Neutrophil (primary cell): Measurements from ENCODE around the gene TRHDE.

Experiments used
- H3K27ac ChIP-seq: fragments of 200-600 bp; sonication (generic); 2 replicates; pipeline ENCODE4 v1.5.1; 2016; ENCODE audit warnings: mild to moderate bottlenecking, moderate library complexity
- H3K27me3 ChIP-seq: fragments of 200-600 bp; sonication (generic); 2 replicates; pipeline ENCODE4 v1.6.0; 2016; ENCODE audit warnings: mild to moderate bottlenecking
- H3K36me3 ChIP-seq: fragments of 200-600 bp; sonication (generic); 2 replicates; pipeline ENCODE4 v1.5.1; 2017
- H3K4me1 ChIP-seq, 2 experiments: fragments of 200-600 bp in 1 of 2; sonication (generic) in 1 of 2; 1 replicate in 1 of 2; 2 replicates in 1 of 2; pipeline versions ENCODE4 v1.5.1 to v1.6.1; 2013 to 2016; ENCODE audit warnings: low read depth in 1 of 2, low read length in 1 of 2, mild to moderate bottlenecking in 1 of 2, moderate library complexity in 1 of 2; ENCODE audit not compliant: control insufficient read depth in 1 of 2, insufficient read depth in 1 of 2
- H3K4me3 ChIP-seq, 2 experiments: fragments of 200-600 bp in 1 of 2; sonication (generic) in 1 of 2; 1 replicate in 1 of 2; 2 replicates in 1 of 2; pipeline ENCODE4 v1.5.1; 2013 to 2016; ENCODE audit warnings: low read depth in 1 of 2, low read length in 1 of 2, mild to moderate bottlenecking in 1 of 2, moderate library complexity in 1 of 2
- H3K9me3 ChIP-seq: fragments of 200-600 bp; sonication (generic); 2 replicates; pipeline ENCODE4 v1.5.1; 2016
- TF ChIP-seq, protein P1 (sequence below): fragments of 200-600 bp; sonication (generic); IDR thresholded peaks from 2 replicates; pipeline ENCODE4 v1.5.1; 2016; ENCODE audit warnings: antibody characterized with exemption

TRHDE gene

DNA sequence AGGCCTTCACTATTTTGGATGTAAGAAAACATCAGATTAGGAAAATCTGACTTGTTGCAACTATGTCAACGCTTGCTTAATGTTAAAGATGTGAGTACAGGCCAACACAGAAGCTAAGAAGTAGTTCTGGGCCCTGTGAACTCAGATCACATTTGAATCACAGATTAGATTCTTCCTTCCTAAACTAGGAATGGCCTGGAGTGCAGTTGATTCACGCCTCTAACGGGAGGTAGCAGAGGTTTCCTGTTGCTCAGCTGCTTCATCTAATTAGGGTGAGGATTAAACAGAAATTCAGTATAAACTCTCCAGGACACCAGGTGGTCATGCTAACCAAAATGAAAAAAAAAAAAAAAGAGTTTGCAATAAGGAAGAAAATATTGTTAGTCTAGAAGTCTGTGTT, 314.3 kb downstream of the TRHDE start:
- Histone ChIP-seq H3K4me3 (no peak overlapping the region), H3K36me3 (no peaks in the 10 kb centered on the region), H3K27ac (no peak overlapping the region), H3K4me1 (no peaks in the 10 kb centered on the region), H3K9me3 (no peaks in the 10 kb centered on the region), H3K27me3 (no peaks in the 10 kb centered on the region)
- TF ChIP-seq, protein P1, sequence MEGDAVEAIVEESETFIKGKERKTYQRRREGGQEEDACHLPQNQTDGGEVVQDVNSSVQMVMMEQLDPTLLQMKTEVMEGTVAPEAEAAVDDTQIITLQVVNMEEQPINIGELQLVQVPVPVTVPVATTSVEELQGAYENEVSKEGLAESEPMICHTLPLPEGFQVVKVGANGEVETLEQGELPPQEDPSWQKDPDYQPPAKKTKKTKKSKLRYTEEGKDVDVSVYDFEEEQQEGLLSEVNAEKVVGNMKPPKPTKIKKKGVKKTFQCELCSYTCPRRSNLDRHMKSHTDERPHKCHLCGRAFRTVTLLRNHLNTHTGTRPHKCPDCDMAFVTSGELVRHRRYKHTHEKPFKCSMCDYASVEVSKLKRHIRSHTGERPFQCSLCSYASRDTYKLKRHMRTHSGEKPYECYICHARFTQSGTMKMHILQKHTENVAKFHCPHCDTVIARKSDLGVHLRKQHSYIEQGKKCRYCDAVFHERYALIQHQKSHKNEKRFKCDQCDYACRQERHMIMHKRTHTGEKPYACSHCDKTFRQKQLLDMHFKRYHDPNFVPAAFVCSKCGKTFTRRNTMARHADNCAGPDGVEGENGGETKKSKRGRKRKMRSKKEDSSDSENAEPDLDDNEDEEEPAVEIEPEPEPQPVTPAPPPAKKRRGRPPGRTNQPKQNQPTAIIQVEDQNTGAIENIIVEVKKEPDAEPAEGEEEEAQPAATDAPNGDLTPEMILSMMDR = no peak

- Histone ChIP-seq H3K9me3 (peaks cover 4% of the 10 kb centered on the region), H3K36me3 (no peaks in the 10 kb centered on the region), H3K27ac (no peak overlapping the region), H3K27me3 (no peaks in the 10 kb centered on the region), H3K4me1 (no peaks in the 10 kb centered on the region), H3K4me3 (no peak overlapping the region)
- TF ChIP-seq, protein P1 = no peak
These were observed 330.4 kb downstream of the TRHDE start for GRCh38 chr12:72602581-72602980.

GRCh38 chr12:72605975-72606374, 333.8 kb downstream of the TRHDE start:
- no peaks in the 10 kb centered on the region for H3K27me3 ChIP-seq
- no peaks in the 10 kb centered on the region for H3K4me1 ChIP-seq
- H3K9me3 ChIP-seq = no peaks in the 10 kb centered on the region
- no peak overlapping the region for H3K4me3 ChIP-seq
- TF ChIP-seq, protein P1 = no peak
- H3K36me3 ChIP-seq = no peaks in the 10 kb centered on the region
- H3K27ac ChIP-seq = no peak overlapping the region

- TF ChIP-seq, protein P1 = no peak
- Histone ChIP-seq H3K4me1 (no peaks in the 10 kb centered on the region), H3K9me3 (no peaks in the 10 kb centered on the region), H3K27me3 (no peaks in the 10 kb centered on the region), H3K27ac (no peak overlapping the region), H3K4me3 (no peak overlapping the region), H3K36me3 (no peaks in the 10 kb centered on the region)
These were observed 338.2 kb downstream of the TRHDE start for GRCh38 chr12:72610342-72610741.

GRCh38 chr12:72610854-72611358, 338.7 kb downstream of the TRHDE start:
- Histone ChIP-seq H3K9me3 (no peaks in the 10 kb centered on the region), H3K4me3 (no peak overlapping the region)
- TF ChIP-seq, protein P1 = no peak

DNA sequence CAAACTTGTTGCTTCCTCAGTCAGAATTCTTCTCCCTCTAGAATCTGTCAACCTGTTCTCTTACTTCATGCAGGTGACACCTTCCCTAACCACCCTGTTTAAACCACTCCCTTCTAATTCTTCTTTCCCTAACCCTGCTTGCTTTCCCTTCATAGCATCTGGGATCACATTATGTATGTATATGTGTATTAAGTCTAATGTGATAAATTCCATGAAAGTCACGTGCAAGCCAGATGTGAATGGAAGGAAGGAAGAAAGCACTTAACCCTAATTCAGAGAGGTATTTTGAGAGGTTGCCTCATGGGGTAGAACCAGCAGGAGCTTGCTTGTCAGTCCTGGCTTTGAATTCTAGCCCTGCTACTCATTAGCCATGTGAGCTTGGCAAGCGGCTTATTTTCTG, 340.0 kb downstream of the TRHDE start:
- Histone ChIP-seq H3K4me1 (no peaks in the 10 kb centered on the region), H3K27me3 (no peaks in the 10 kb centered on the region), H3K36me3 (no peaks in the 10 kb centered on the region), H3K27ac (no peak overlapping the region), H3K9me3 (no peaks in the 10 kb centered on the region), H3K4me3 (no peak overlapping the region)
- TF ChIP-seq, protein P1 = no peak

More at GRCh38 chr12:72610854-72611358, 338.7 kb downstream of the TRHDE start:
- H3K27me3 ChIP-seq = no peaks in the 10 kb centered on the region
- H3K4me1 ChIP-seq = no peaks in the 10 kb centered on the region
- H3K36me3 ChIP-seq = no peaks in the 10 kb centered on the region
- H3K27ac ChIP-seq = no peak overlapping the region
